K562 (cell line): ENCODE measurements around the gene GRIPAP1. TPM values are rescaled to one million over a fixed set of nuclear protein-coding genes. Genes with fewer than 3 reads are reported as not detected.

Experiments used
- ATAC-seq: fragments of 200-7000 bp; cut with Tn5 transposase; 3 replicates; pipeline ENCODE4 v1.9.1; 2020; ENCODE audit warnings: moderate library complexity
- BruUV-seq: library from RNA; stranded (reverse); fragments of 400-500 nt; replicated peaks from 2 replicates; lab custom pipeline; 2021; lab: Mats Ljungman, UMichigan
- CTCF ChIA-PET: fragments of 300-600 bp; formaldehyde crosslinking; extraction: SDS; loops from one replicate; lab custom pipeline; 2021; ENCODE audit warnings: low intra/inter-chr PET ratio; lab: Yijun Ruan, JAX
- POLR2A ChIA-PET: fragments of 300-600, 350-650 bp; sonication (Branson Sonifier 250); formaldehyde crosslinking; extraction: SDS; loops from one replicate; lab custom pipeline; 2021; ENCODE audit warnings: antibody characterized with exemption, inconsistent platforms; lab: Yijun Ruan, JAX
- DNase-seq, 4 experiments: peaks; one replicate each; pipeline versions ENCODE4 v3.0.0 to v3.0.0-alpha.2; 2011 to 2018; ENCODE audit warnings: low spot score in 3 of 4, mixed read lengths in 3 of 4; ENCODE audit errors: extremely low read depth in 1 of 4
- FAIRE-seq: peaks from 2 replicates; lab custom pipeline; 2011; peaks lifted over from hg19 to GRCh38; lab: Jason Lieb, UNC
- H2AFZ ChIP-seq: 2 replicates; pipeline ENCODE4 v1.6.0; 2011; ENCODE audit warnings: low read depth, low read length, control low read depth, inconsistent platforms
- H3K27ac ChIP-seq: fragments of 200-600 bp; 3 replicates; pipeline ENCODE4 v1.8.0; 2011; ENCODE audit warnings: low read depth, mild to moderate bottlenecking, control low read depth, inconsistent platforms, low read length, moderate library complexity, mixed read lengths; ENCODE audit errors: extremely low read depth
- H3K27me3 ChIP-seq, 2 experiments: fragments of 300-600 bp in 1 of 2; 2 replicates in 1 of 2; 3 replicates in 1 of 2; pipeline versions ENCODE4 v1.6.0 to v1.8.0; 2011; ENCODE audit warnings: inconsistent platforms in 2 of 2, low read length in 2 of 2, mild to moderate bottlenecking in 1 of 2, mixed read lengths in 1 of 2, moderate library complexity in 1 of 2; ENCODE audit not compliant: control insufficient read depth in 2 of 2, insufficient read depth in 2 of 2
- H3K36me3 ChIP-seq: fragments of 300-600 bp; 3 replicates; pipeline ENCODE4 v1.8.0; 2011; ENCODE audit warnings: mild to moderate bottlenecking, low read length, inconsistent platforms; ENCODE audit not compliant: control insufficient read depth, insufficient read depth
- H3K4me1 ChIP-seq, 2 experiments: fragments of 200-600 bp in 1 of 2; replicated peaks in 1 of 2; 2 replicates in 1 of 2; 3 replicates in 1 of 2; pipeline versions ENCODE4 v1.5.1 to v1.8.0; 2011; ENCODE audit warnings: inconsistent platforms in 2 of 2, low read length in 2 of 2, mild to moderate bottlenecking in 1 of 2, mixed read lengths in 1 of 2, moderate library complexity in 1 of 2; ENCODE audit not compliant: control insufficient read depth in 2 of 2, insufficient read depth in 2 of 2
- H3K4me2 ChIP-seq: 2 replicates; pipeline ENCODE4 v1.6.1; 2011; ENCODE audit warnings: low read length, control low read depth, inconsistent platforms, mixed read lengths; ENCODE audit not compliant: insufficient read depth
- H3K4me3 ChIP-seq: fragments of 200-600 bp; sonication (generic), shearing (Covaris generic); 2 replicates; pipeline ENCODE4 v1.5.1; 2016; ENCODE audit warnings: control low read depth, inconsistent platforms
- H3K79me2 ChIP-seq: fragments of 200-600 bp; 3 replicates; pipeline ENCODE4 v1.8.0; 2011; ENCODE audit warnings: low read length, inconsistent platforms; ENCODE audit not compliant: control insufficient read depth, insufficient read depth
- H3K9ac ChIP-seq, 2 experiments: 2 replicates each; pipeline versions ENCODE4 v1.6.0 to v1.6.1; 2011; ENCODE audit warnings: low read depth in 2 of 2, low read length in 2 of 2, control low read depth in 1 of 2, inconsistent platforms in 1 of 2, mild to moderate bottlenecking in 1 of 2, mixed read lengths in 1 of 2; ENCODE audit not compliant: insufficient read depth in 1 of 2
- H3K9me1 ChIP-seq: one replicate; pipeline ENCODE4 v1.6.0; 2011; ENCODE audit warnings: inconsistent platforms, mild to moderate bottlenecking, low read length, moderate library complexity; ENCODE audit not compliant: control insufficient read depth, insufficient read depth
- H3K9me3 ChIP-seq: replicated peaks from 2 replicates; pipeline ENCODE4 v1.5.1; 2011; ENCODE audit warnings: low read depth, low read length, inconsistent platforms; ENCODE audit not compliant: control insufficient read depth, insufficient read depth
- H4K20me1 ChIP-seq: replicated peaks from 2 replicates; pipeline ENCODE4 v1.6.1; 2011; ENCODE audit warnings: low read length, inconsistent platforms, mixed read lengths; ENCODE audit not compliant: control insufficient read depth, insufficient read depth
- ATF1 ChIP-seq, 2 experiments: fragments of 450-650 bp in 1 of 2; IDR thresholded peaks; 2 replicates each; pipeline ENCODE4 v1.6.1; 2016; ENCODE audit warnings: missing compliant biosample characterization in 1 of 2, missing genetic modification characterization in 1 of 2
- ATF7 ChIP-seq: fragments of 450-650 bp; IDR thresholded peaks from 2 replicates; pipeline ENCODE4 v1.7.1; 2014; ENCODE audit warnings: mild to moderate bottlenecking, moderate library complexity
- CBFA2T3 ChIP-seq: fragments of 450-650 bp; IDR thresholded peaks from 2 replicates; pipeline ENCODE4 v1.6.1; 2017
- CEBPG ChIP-seq, 3 experiments: fragments of 200-800 bp in 1 of 3; sonication (Bioruptor generic) in 1 of 3; sonication (generic) in 1 of 3; formaldehyde crosslinking in 1 of 3; IDR thresholded peaks in 2 of 3; conservative IDR thresholded peaks in 1 of 3; 2 replicates each; pipeline versions ENCODE4 v1.6.1 to v1.8.0; 2016 to 2022; ENCODE audit warnings: missing compliant biosample characterization in 2 of 3, missing genetic modification characterization in 2 of 3, mild to moderate bottlenecking in 1 of 3, missing genetic modification reagents in 1 of 3
- EP400 ChIP-seq: fragments of 450-650 bp; IDR thresholded peaks from 2 replicates; pipeline ENCODE4 v1.6.1; 2017; ENCODE audit warnings: antibody characterized with exemption, mild to moderate bottlenecking, moderate library complexity
- GATAD2B ChIP-seq: fragments of 450-650 bp; IDR thresholded peaks from 2 replicates; pipeline ENCODE4 v1.6.1; 2017; ENCODE audit warnings: mild to moderate bottlenecking, borderline replicate concordance
- JUN ChIP-seq, 2 experiments: sonication (generic) in 1 of 2; formaldehyde crosslinking in 1 of 2; IDR thresholded peaks; 2 replicates each; pipeline versions ENCODE4 v1.6.1 to v1.8.0; 2012 to 2022; ENCODE audit warnings: borderline replicate concordance in 2 of 2, mild to moderate bottlenecking in 2 of 2, improper control_type of control experiment in 1 of 2, low read depth in 1 of 2, low read length in 1 of 2, missing genetic modification reagents in 1 of 2
- KDM1A ChIP-seq, 2 experiments: fragments of 450-650 bp; IDR thresholded peaks; 2 replicates each; pipeline ENCODE4 v1.6.1; 2016; ENCODE audit warnings: mild to moderate bottlenecking in 2 of 2
- MYC ChIP-seq, 2 experiments: fragments of 250-450 bp in 1 of 2; sonication (Bioruptor Pico) in 1 of 2; IDR thresholded peaks; 2 replicates each; pipeline versions ENCODE4 v1.5.1 to v1.6.1; 2012 to 2021; ENCODE audit warnings: low read depth in 2 of 2, borderline replicate concordance in 1 of 2, improper control_type of control experiment in 1 of 2, low read length in 1 of 2, mild to moderate bottlenecking in 1 of 2, moderate library complexity in 1 of 2
- SMARCE1 ChIP-seq: fragments of 450-650 bp; IDR thresholded peaks from 2 replicates; pipeline ENCODE4 v1.7.1; 2016; ENCODE audit warnings: mild to moderate bottlenecking
- SREBF2 ChIP-seq: sonication (generic); formaldehyde crosslinking; IDR thresholded peaks from 2 replicates; pipeline ENCODE4 v1.4.0; 2020; ENCODE audit warnings: mild to moderate bottlenecking, missing genetic modification reagents
- ZBTB7A ChIP-seq: IDR thresholded peaks from 2 replicates; pipeline ENCODE4 v1.6.1; 2011; ENCODE audit warnings: low read depth, mild to moderate bottlenecking, low read length, moderate library complexity, borderline replicate concordance; ENCODE audit not compliant: control insufficient read depth
- WGBS: fragments of 100-300 bp; shearing (Covaris generic); methylation state at CpG from one replicate; pipeline ENCODE4 v1.1.6; 2016; ENCODE audit warnings: low coverage, mixed read lengths; ENCODE audit not compliant: insufficient coverage; ENCODE audit errors: missing lambda C conversion rate; 5-methylcytosine and 5-hydroxymethylcytosine counted together
- in situ Hi-C: fragments of 300-500 bp; cut with MboI; formaldehyde crosslinking; loops from 4 replicates; pipeline ENCODE4 v1.15.0; 2018; ENCODE audit warnings: inconsistent platforms, mixed read lengths
- intact Hi-C: fragments of 100-400 bp; cut with micrococcal nuclease; formaldehyde crosslinking; loops from 2 replicates; pipeline ENCODE4 v1.14.2; 2022
- polyA plus RNA-seq, 8 experiments: library from polyadenylated mRNA; depleted of rRNA in 4 of 8; stranded (reverse) in 5 of 8; unstranded in 3 of 8; fragments of >200 nt; fragmentation: Nextera tagmentation in 2 of 8; fragmentation: Illumina TruSeq in 1 of 8; extraction: Ambion mirVana in 2 of 8; extraction: Trizol in 1 of 8; gene quantifications; 2 replicates each; pipeline versions ENCODE4 v1.2.1 to v1.2.3, GENCODE V29; 2011 to 2014; ENCODE audit warnings: inconsistent platforms in 1 of 8, missing spikeins in 1 of 8
- total RNA-seq, 7 experiments: library from RNA; depleted of rRNA in 6 of 7; stranded (reverse); fragments of >200 nt in 6 of 7; fragmentation: Illumina TruSeq in 2 of 7; extraction: Trizol in 2 of 7; gene quantifications; 2 replicates each; pipeline versions ENCODE4 v1.2.1 to v1.2.3, GENCODE V29; 2011 to 2021; ENCODE audit warnings: low replicate concordance in 1 of 7
- TF ChIP-seq, protein P1 (sequence below): fragments of 450-650 bp; IDR thresholded peaks from 2 replicates; pipeline ENCODE4 v1.6.1; 2016; ENCODE audit warnings: missing biosample characterization, missing genetic modification characterization
- TF ChIP-seq, protein P2 (sequence below), 2 experiments: fragments of 450-650 bp in 1 of 2; sonication (generic) in 1 of 2; formaldehyde crosslinking in 1 of 2; IDR thresholded peaks in 1 of 2; conservative IDR thresholded peaks in 1 of 2; 2 replicates each; pipeline versions ENCODE4 v1.6.1 to v1.8.1; 2016 to 2023; ENCODE audit warnings: mild to moderate bottlenecking in 2 of 2, moderate library complexity in 2 of 2, inconsistent platforms in 1 of 2, missing genetic modification reagents in 1 of 2

GRIPAP1 gene
- total and polyA plus RNA-seq, 9 of the 15 experiments (the other 6 are each of a cell fraction or from before 2014, with no cell fraction given): 4.1 to 41.6 (median 24.0) TPM

DNA sequence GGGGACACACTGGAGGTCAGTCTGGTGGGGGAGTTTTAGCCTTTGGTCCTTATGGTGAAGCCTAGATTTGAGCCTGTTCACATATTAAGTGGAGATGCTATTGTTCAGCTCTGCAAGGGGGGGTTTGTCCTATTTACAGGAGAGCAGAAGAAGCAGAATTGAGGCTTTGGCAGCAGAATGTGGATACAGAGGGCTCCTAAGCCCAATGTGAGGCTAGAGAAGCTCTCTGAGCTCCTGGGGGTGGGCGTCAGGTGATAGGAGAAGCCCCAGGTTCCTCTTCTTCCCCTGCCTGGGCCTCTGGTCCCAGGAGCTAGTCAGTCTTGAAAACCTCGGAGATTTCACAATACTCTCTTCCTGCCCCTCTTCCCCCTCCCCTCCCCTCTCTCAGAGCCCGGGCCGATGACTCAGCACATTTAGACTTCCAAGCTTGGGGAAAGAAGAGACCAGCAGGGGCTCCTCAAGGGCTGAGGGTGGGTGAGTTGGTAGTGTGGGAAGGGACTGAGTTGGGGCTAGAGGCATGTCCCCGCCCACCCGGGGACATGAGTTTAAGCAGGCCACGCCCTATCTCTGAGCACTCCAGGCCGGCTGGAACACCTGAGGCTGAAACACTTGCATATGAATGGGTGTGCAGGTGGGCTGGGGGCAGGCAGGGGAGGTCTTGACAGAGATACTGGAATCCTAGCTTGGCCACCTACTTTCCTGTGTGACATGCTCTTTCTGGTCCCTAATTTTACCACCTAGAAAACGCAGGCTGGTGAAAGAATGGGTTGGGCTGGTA is 37.7 kb upstream of the GRIPAP1 start (continued):
- peak; percentile 35; the same call in 1 of the 2 replicates for TF ChIP-seq MYC (IDR thresholded peaks at IDR 0.05; ENCODE audit: low read depth, low read length)
- no peak for TF ChIP-seq MYC (CRISPR knock-in tag; IDR thresholded peaks at IDR 0.05; ENCODE audit: borderline replicate concordance, low read depth)
- peak; percentile 70 for TF ChIP-seq SMARCE1
- peak; percentile 28; the same call in 1 of the 2 replicates for TF ChIP-seq GATAD2B
- TF ChIP-seq EP400: peak; percentile 56; the same call in 1 of the 2 replicates
- peak in 1 of 2 experiments; percentile 23; a peak in 1 of 4 replicates for TF ChIP-seq KDM1A (IDR thresholded peaks at IDR 0.05)
- TF ChIP-seq ZBTB7A: peak; percentile 85
- peak; percentile 40 for TF ChIP-seq CBFA2T3
- peak; percentile 75 for TF ChIP-seq ATF7
- TF ChIP-seq SREBF2: no peak

DNA sequence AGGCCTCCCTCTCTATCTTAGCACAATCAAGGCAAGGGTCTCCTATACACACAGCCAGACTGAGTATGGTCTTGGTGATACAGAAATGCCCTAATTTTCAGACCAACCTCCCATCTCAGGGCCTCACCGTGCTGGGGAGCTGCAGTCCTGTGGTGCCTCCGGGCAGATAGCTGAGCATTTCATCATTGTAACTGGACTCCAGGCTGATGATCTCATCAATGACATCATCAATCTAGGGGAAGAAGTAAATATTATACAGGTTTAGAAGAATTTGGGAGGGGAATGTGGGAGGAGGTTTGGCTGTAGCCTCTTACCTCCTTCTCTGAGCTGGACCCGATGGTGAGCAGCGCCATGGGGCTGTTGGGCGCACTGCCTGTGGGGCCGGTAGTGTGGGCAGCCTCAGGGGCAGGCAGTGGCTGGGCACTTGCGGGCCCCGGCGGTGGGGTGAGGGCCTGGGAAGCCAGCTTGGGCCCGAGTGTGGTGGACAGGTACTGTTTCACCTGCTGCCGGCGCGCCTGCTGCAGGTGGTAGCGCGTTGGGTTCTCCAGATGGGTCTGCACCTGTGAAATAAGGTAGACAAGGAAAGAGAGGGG is 35.9 kb upstream of the GRIPAP1 start:
- peaks cover 53% of the 10 kb centered on the region; the same call in 2 of the 3 replicates for H3K36me3 ChIP-seq
- no peak overlapping the region for H3K4me3 ChIP-seq
- H3K27ac ChIP-seq: peak overlapping the region; percentile 74; the same call in 2 of the 3 replicates
- no peaks in the 10 kb centered on the region for H3K9me3 ChIP-seq
- H3K27me3 ChIP-seq: no peaks in the 10 kb centered on the region
- no peaks in the 10 kb centered on the region for H4K20me1 ChIP-seq
- H3K4me2 ChIP-seq: no peak overlapping the region
- no peaks in the 10 kb centered on the region for H3K9me1 ChIP-seq
- in situ Hi-C loops: no loop called here
- ATAC-seq (no peak), DNase-seq (peak in 2 of 4 experiments; percentile 33 to 44), FAIRE-seq (no peak)
- no TSS peak for BruUV-seq
- ChIA-PET POLR2A (no interaction called here), CTCF (no interaction called here)
- intact Hi-C loops: no loop called here
- no peak overlapping the region for H2AFZ ChIP-seq
- peaks cover 31 to 37% of the 10 kb centered on the region in 2 experiments; a peak in 4 of 5 replicates for H3K4me1 ChIP-seq
- H3K9ac ChIP-seq: no peak overlapping the region
- WGBS: 66% methylated on average over 5 of the region's 15 CpGs
- H3K79me2 ChIP-seq: peaks cover 35% of the 10 kb centered on the region
- TF ChIP-seq CEBPG (CRISPR knock-in tag; IDR thresholded peaks at IDR 0.05) (no peak; the same call in 1 of the 2 replicates), CEBPG (tag; conservative IDR thresholded peaks at IDR 0.05 in 1 of 2, IDR thresholded peaks at IDR 0.05 in 1 of 2) (peak in 1 of 2 experiments; percentile 76; a peak in 2 of 4 replicates), ATF1 (CRISPR knock-in tag; IDR thresholded peaks at IDR 0.05) (no peak), ATF1 (tag; IDR thresholded peaks at IDR 0.05) (peak; percentile 80), JUN (IDR thresholded peaks at IDR 0.05; ENCODE audit: borderline replicate concordance, low read depth, low read length) (peak; percentile 81), JUN (CRISPR knock-in tag; IDR thresholded peaks at IDR 0.05; ENCODE audit: borderline replicate concordance) (no peak)
- TF ChIP-seq, protein P1, sequence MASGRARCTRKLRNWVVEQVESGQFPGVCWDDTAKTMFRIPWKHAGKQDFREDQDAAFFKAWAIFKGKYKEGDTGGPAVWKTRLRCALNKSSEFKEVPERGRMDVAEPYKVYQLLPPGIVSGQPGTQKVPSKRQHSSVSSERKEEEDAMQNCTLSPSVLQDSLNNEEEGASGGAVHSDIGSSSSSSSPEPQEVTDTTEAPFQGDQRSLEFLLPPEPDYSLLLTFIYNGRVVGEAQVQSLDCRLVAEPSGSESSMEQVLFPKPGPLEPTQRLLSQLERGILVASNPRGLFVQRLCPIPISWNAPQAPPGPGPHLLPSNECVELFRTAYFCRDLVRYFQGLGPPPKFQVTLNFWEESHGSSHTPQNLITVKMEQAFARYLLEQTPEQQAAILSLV: no peak
- TF ChIP-seq, protein P2, sequence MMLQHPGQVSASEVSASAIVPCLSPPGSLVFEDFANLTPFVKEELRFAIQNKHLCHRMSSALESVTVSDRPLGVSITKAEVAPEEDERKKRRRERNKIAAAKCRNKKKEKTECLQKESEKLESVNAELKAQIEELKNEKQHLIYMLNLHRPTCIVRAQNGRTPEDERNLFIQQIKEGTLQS (IDR thresholded peaks at IDR 0.05): peak; percentile 98
- TF ChIP-seq, protein P2 (CRISPR knock-in tag; conservative IDR thresholded peaks at IDR 0.05): 0 out of 2 replicates have a peak, but pooled peaks have one; percentile 42
